Testis (tissue), 3 donors: Measurements from ENCODE around the gene SERGEF. TPM values are rescaled to one million over a fixed set of nuclear protein-coding genes. Genes with fewer than 3 reads are reported as not detected.

ENCODE experiments used
- DNase-seq: peaks from one replicate; pipeline ENCODE4 v3.0.0-alpha.2; 2019
- H3K27ac ChIP-seq, 2 donors: fragments of 200-600 bp; sonication (generic); one replicate each; pipeline ENCODE4 v1.5.1; 2019
- H3K27me3 ChIP-seq: fragments of 200-600 bp; sonication (generic); one replicate; pipeline ENCODE4 v1.5.1; 2019
- H3K36me3 ChIP-seq: fragments of 200-600 bp; sonication (generic); one replicate; pipeline ENCODE4 v1.5.1; 2017; ENCODE audit warnings: low read depth; ENCODE audit errors: missing control alignments
- H3K4me1 ChIP-seq: fragments of 200-600 bp; sonication (generic); one replicate; pipeline ENCODE4 v1.5.1; 2019
- H3K4me3 ChIP-seq, 2 donors: fragments of 200-600 bp; sonication (generic); one replicate each; pipeline ENCODE4 v1.5.1; 2017 to 2019
- H3K9me3 ChIP-seq: fragments of 200-600 bp; sonication (generic); one replicate; pipeline ENCODE4 v1.5.1; 2017
- CTCF ChIP-seq, 3 experiments: fragments of 450-650 bp in 2 of 3; fragments of 200-600 bp in 1 of 3; sonication (generic) in 1 of 3; IDR thresholded peaks; one replicate each; pipeline ENCODE4 v1.5.1; 2016 to 2019; ENCODE audit warnings: antibody characterized with exemption in 3 of 3, mild to moderate bottlenecking in 2 of 3, moderate library complexity in 1 of 3
- POLR2A ChIP-seq: fragments of 450-650 bp; IDR thresholded peaks from one replicate; pipeline ENCODE4 v1.6.1; 2017; ENCODE audit warnings: antibody characterized with exemption, mild to moderate bottlenecking, moderate library complexity
- WGBS, 2 donors: methylation state at CpG; one replicate each; pipeline ENCODE4 v1.1.5; 2018; 5-methylcytosine and 5-hydroxymethylcytosine counted together
- intact Hi-C: fragments of 100-400 bp; cut with DNase I; formaldehyde crosslinking; loops from one replicate; pipeline ENCODE4 v1.15.1; 2023; ENCODE audit warnings: low total_unique reads
- polyA plus RNA-seq: library from polyadenylated mRNA; stranded (reverse); fragments of 350-450 nt; fragmentation: Illumina TruSeq; extraction: RNeasy Lipid Tissue Mini Kit (QIAGEN cat#74804); gene quantifications from one replicate; pipeline ENCODE4 v1.2.3, GENCODE V29; 2014; ENCODE audit warnings: low read depth, low replicate concordance; ENCODE audit not compliant: insufficient read depth
- total RNA-seq, 2 donors: library from RNA; depleted of rRNA; stranded (reverse); fragments of >200 nt; gene quantifications; one replicate each; pipeline ENCODE4 v1.2.3, GENCODE V29; 2016

The SERGEF gene
- total and polyA plus RNA-seq, 3 donors from 2014 or later, result 12.5 to 37.5 (median 23.1) TPM

GRCh38 chr11:17774232-17775034, 238.4 kb downstream of the SERGEF start:
- intact Hi-C loops, result no loop called here
- Histone ChIP-seq H3K9me3 (no peaks in the 10 kb centered on the region), H3K27ac (no peak overlapping the region), H3K36me3 (no peaks in the 10 kb centered on the region), H3K4me3 (no peak overlapping the region), H3K4me1 (no peaks in the 10 kb centered on the region), H3K27me3 (no peaks in the 10 kb centered on the region)
- DNase-seq, result no peak
- no peak for TF ChIP-seq POLR2A
- no peak for TF ChIP-seq CTCF (IDR thresholded peaks at IDR 0.05)
- 93 to 94% methylated on average over 12 of the region's 12 CpGs for WGBS, 2 donors

GRCh38 chr11:17773674-17774073, 239.2 kb downstream of the SERGEF start:
- Histone ChIP-seq H3K27ac (no peak overlapping the region), H3K9me3 (no peaks in the 10 kb centered on the region), H3K36me3 (no peaks in the 10 kb centered on the region), H3K4me3 (no peak overlapping the region), H3K27me3 (no peaks in the 10 kb centered on the region), H3K4me1 (no peaks in the 10 kb centered on the region)
- WGBS, 2 donors, result 95 to 97% methylated on average over 6 of the region's 6 CpGs
- intact Hi-C loops, result no loop called here
- DNase-seq, result no peak
- no peak for TF ChIP-seq POLR2A
- TF ChIP-seq CTCF (IDR thresholded peaks at IDR 0.05), result no peak

GRCh38 chr11:17772704-17773600, 239.9 kb downstream of the SERGEF start:
- Histone ChIP-seq H3K4me1 (no peaks in the 10 kb centered on the region), H3K36me3 (no peaks in the 10 kb centered on the region), H3K27me3 (no peaks in the 10 kb centered on the region), H3K27ac (no peak overlapping the region), H3K9me3 (no peaks in the 10 kb centered on the region), H3K4me3 (no peak overlapping the region)
- intact Hi-C loops, result no loop called here
- TF ChIP-seq CTCF (IDR thresholded peaks at IDR 0.05), result no peak
- no peak for TF ChIP-seq POLR2A
- WGBS, 2 donors, result 93 to 95% methylated on average over 31 of the region's 31 CpGs
- no peak for DNase-seq

GRCh38 chr11:17771841-17772401, 240.9 kb downstream of the SERGEF start:
- intact Hi-C loops, result no loop called here
- Histone ChIP-seq H3K4me1 (no peaks in the 10 kb centered on the region), H3K4me3 (no peak overlapping the region), H3K27ac (no peak overlapping the region), H3K36me3 (no peaks in the 10 kb centered on the region), H3K9me3 (no peaks in the 10 kb centered on the region), H3K27me3 (no peaks in the 10 kb centered on the region)
- DNase-seq, result no peak
- whole genome bisulfite sequencing, 2 donors, result 91 to 96% methylated on average over 33 to 37 of the region's 37 CpGs
- no peak for TF ChIP-seq POLR2A
- TF ChIP-seq CTCF (IDR thresholded peaks at IDR 0.05), result no peak
